Measurements from ENCODE around the gene RNF207.
"Not testable (repeated sequence)": the region's sequence is repeated elsewhere in the genome, so short reads cannot be mapped to it uniquely, and the experiment has no call there.

- TF ChIP-seq CTCF (IDR thresholded peaks at IDR 0.05; ENCODE audit: low read depth, low read length); POLR2A (IDR thresholded peaks at IDR 0.05; ENCODE audit: extremely low read depth, insufficient read length); MYC (IDR thresholded peaks at IDR 0.05; ENCODE audit: low read depth, low read length): not testable (repeated sequence)
Measured at GRCh38 chr1:6219641-6220040, 13.7 kb downstream of the RNF207 start.
